ENCODE data around the gene PGPEP1.

DNA sequence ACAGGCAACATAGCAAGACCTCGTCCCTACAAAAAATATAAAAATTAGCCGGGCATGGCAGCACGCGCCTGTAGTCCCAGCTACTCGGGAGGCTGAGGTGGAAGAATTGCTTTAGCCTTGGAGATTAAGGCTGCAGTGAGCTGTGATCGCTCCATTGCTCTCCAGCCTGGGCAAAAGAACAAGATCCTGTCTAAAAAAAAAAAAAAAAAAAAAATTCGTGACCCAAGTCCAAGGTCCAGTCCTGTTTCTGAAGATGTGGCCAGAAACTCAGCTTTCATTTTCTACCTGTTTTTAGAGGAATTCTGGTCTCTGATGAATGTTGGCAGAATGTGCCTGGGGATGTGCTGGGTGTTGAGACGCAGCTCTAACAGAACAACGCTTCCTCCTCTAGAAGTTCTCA, 1.9 kb upstream of the PGPEP1 start:
- TF ChIP-seq POLR2AphosphoS5 (IDR thresholded peaks at IDR 0.05; ENCODE audit: low read depth, low read length) (no peak), TAF1 (IDR thresholded peaks at IDR 0.05; ENCODE audit: borderline replicate concordance, low read depth, low read length) (no peak), POLR2A (IDR thresholded peaks at IDR 0.05; ENCODE audit: low read depth, low read length) (no peak)

All from GM12892 (cell line).